Activated CD4-positive, alpha-beta T cell treated with anti-CD3 and anti-CD28 coated beads, Interleukin-2, Interleukin-4, amounts not matched to agents 100 ng/mL and 50 ng/mL, durations not matched to agents 16 hours and 8 hours (primary cell): ENCODE results near the gene ACAT1.
A peak's percentile ranks its signal among the peaks of the same experiment; 100 is the strongest.
"Not testable (repeated sequence)": the region's sequence is repeated elsewhere in the genome, so short reads cannot be mapped to it uniquely, and the experiment has no call there.

Experiments
- DNase-seq: peaks from one replicate; pipeline ENCODE4 v3.0.0-alpha.2; 2020; ENCODE audit warnings: low spot score

Gene ACAT1

GRCh38 chr11:108121274-108122155 is at the start of gene ACAT1:
Gene ACAT1 (plus strand): TSS chr11:108121567. CDS start chr11:108121607, 40 bp downstream.
- peak; percentile 95 for DNase-seq

GRCh38 chr11:108084811-108085210 is 36.6 kb upstream of the ACAT1 start:
- no peak for DNase-seq

- DNase-seq: no peak
Observed at GRCh38 chr11:108085672-108086071, 35.7 kb upstream of the ACAT1 start.

GRCh38 chr11:108092134-108092533 is 29.2 kb upstream of the ACAT1 start:
- no peak for DNase-seq

GRCh38 chr11:108093128-108093904 is 28.1 kb upstream of the ACAT1 start:
- no peak for DNase-seq

GRCh38 chr11:108097179-108097578 is 24.2 kb upstream of the ACAT1 start:
- DNase-seq: no peak

- DNase-seq: no peak
Observed at GRCh38 chr11:108101090-108101775, 20.1 kb upstream of the ACAT1 start.

GRCh38 chr11:108111126-108111525 is 10.2 kb upstream of the ACAT1 start:
- DNase-seq: no peak

- DNase-seq: no peak
Observed at GRCh38 chr11:108112057-108112456, 9.3 kb upstream of the ACAT1 start.

GRCh38 chr11:108115500-108116140 is 5.7 kb upstream of the ACAT1 start:
- no peak for DNase-seq

GRCh38 chr11:108117746-108118371 is 3.5 kb upstream of the ACAT1 start:
- DNase-seq: peak; percentile 30

GRCh38 chr11:108120936-108121273 is 462 bp upstream of the ACAT1 start:
- not testable (repeated sequence) for DNase-seq

GRCh38 chr11:108122166-108122628 is 830 bp downstream of the ACAT1 start:
- no peak for DNase-seq

GRCh38 chr11:108125096-108125495 is 3.7 kb downstream of the ACAT1 start:
- DNase-seq: no peak

GRCh38 chr11:108128772-108129171 is 7.4 kb downstream of the ACAT1 start:
- DNase-seq: no peak

GRCh38 chr11:108131993-108132392 is 10.6 kb downstream of the ACAT1 start:
- no peak for DNase-seq

GRCh38 chr11:108132993-108133538 is 11.7 kb downstream of the ACAT1 start:
- not testable (repeated sequence) for DNase-seq

- DNase-seq: peak; percentile 54
Observed at GRCh38 chr11:108135845-108136544, 14.6 kb downstream of the ACAT1 start.

GRCh38 chr11:108137212-108137611 is 15.8 kb downstream of the ACAT1 start:
- no peak for DNase-seq

GRCh38 chr11:108142304-108142703 is 20.9 kb downstream of the ACAT1 start:
- no peak for DNase-seq

- DNase-seq: no peak
Observed at GRCh38 chr11:108144615-108145014, 23.2 kb downstream of the ACAT1 start.
